GM12891 (cell line): Measurements from ENCODE around the gene ALDH4A1.

Source experiments
- PAX5 ChIP-seq: IDR thresholded peaks from 2 replicates; pipeline ENCODE4 v1.6.1; 2011; ENCODE audit warnings: low read length, moderate library complexity, mild to moderate bottlenecking; ENCODE audit not compliant: insufficient read depth, severe bottlenecking
- POLR2A ChIP-seq: IDR thresholded peaks from 2 replicates; pipeline ENCODE4 v1.6.1; 2011; ENCODE audit warnings: low read depth, low read length, control low read depth
- POLR2AphosphoS5 ChIP-seq: IDR thresholded peaks from 2 replicates; pipeline ENCODE4 v1.6.1; 2011; ENCODE audit warnings: low read depth, low read length, control low read depth
- POU2F2 ChIP-seq: IDR thresholded peaks from 2 replicates; pipeline ENCODE4 v1.6.1; 2011; ENCODE audit warnings: low read depth, mild to moderate bottlenecking, control low read depth, low read length, moderate library complexity
- SPI1 ChIP-seq: IDR thresholded peaks from 2 replicates; pipeline ENCODE4 v1.6.1; 2011; ENCODE audit warnings: low read depth, low read length, control low read depth
- TAF1 ChIP-seq: IDR thresholded peaks from 2 replicates; pipeline ENCODE4 v1.6.1; 2011; ENCODE audit warnings: low read depth, low read length, control low read depth

DNA sequence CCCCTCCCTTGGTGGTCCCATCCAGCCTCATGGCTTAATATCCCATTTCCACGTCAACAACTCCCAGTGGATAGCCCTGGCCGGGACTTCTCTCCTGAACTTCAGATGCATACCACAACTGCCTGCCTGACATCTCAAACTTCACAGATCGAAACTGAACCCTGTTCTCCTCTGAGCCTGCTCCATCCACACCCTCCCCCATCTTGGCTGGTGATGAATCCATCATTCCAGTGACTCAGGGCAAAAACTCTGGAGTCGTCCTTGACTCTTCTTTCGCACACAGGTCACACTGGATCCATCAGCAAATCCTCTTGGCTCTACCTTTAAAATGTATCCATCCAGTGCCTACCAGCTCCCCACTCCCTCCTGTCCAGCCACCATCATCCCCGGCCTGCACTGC, 46.8 kb downstream of the ALDH4A1 start:
- TF ChIP-seq POLR2A (no peak), POLR2AphosphoS5 (no peak), TAF1 (no peak), SPI1 (no peak), PAX5 (no peak), POU2F2 (no peak)
